CD4-positive, alpha-beta T cell treated with Interleukin-17A for 4 hours (primary cell): ENCODE results near the gene NFASC.

Experiments
- DNase-seq: peaks from one replicate; pipeline ENCODE4 v3.0.0-alpha.2; 2020; ENCODE audit warnings: mixed read lengths

NFASC gene

GRCh38 chr1:204961765-204962419 lies 91.2 kb downstream of the NFASC start:
- no peak for DNase-seq

- no peak for DNase-seq
Observed at GRCh38 chr1:204962742-204963632, 92.3 kb downstream of the NFASC start.

GRCh38 chr1:204967451-204967850 lies 96.8 kb downstream of the NFASC start:
- no peak for DNase-seq

GRCh38 chr1:204968135-204968534 lies 97.5 kb downstream of the NFASC start:
- no peak for DNase-seq

GRCh38 chr1:204968951-204969350 lies 98.3 kb downstream of the NFASC start:
- DNase-seq = no peak

GRCh38 chr1:204970937-204971336 lies 100.3 kb downstream of the NFASC start:
- no peak for DNase-seq

- no peak for DNase-seq
Observed at GRCh38 chr1:204971517-204972336, 101.1 kb downstream of the NFASC start.

- DNase-seq = no peak
Observed at GRCh38 chr1:204972426-204972825, 101.8 kb downstream of the NFASC start.

GRCh38 chr1:204973449-204973848 lies 102.8 kb downstream of the NFASC start:
- DNase-seq = no peak

- DNase-seq = no peak
Observed at GRCh38 chr1:204974327-204974726, 103.7 kb downstream of the NFASC start.

GRCh38 chr1:204975021-204975420 lies 104.4 kb downstream of the NFASC start:
- no peak for DNase-seq

GRCh38 chr1:204975568-204976235 lies 105.0 kb downstream of the NFASC start:
- peak; percentile 49 for DNase-seq

GRCh38 chr1:204976646-204977045 lies 106.0 kb downstream of the NFASC start:
- DNase-seq = no peak

- no peak for DNase-seq
Observed at GRCh38 chr1:204977318-204977717, 106.7 kb downstream of the NFASC start.

GRCh38 chr1:204978782-204979181 lies 108.1 kb downstream of the NFASC start:
- no peak for DNase-seq

GRCh38 chr1:204979306-204979705 lies 108.6 kb downstream of the NFASC start:
- DNase-seq = no peak

- no peak for DNase-seq
Observed at GRCh38 chr1:204979891-204980649, 109.4 kb downstream of the NFASC start.

- no peak for DNase-seq
Observed at GRCh38 chr1:204980840-204981405, 110.3 kb downstream of the NFASC start.

GRCh38 chr1:204983136-204983535 lies 112.5 kb downstream of the NFASC start:
- no peak for DNase-seq

GRCh38 chr1:204983881-204984280 lies 113.2 kb downstream of the NFASC start:
- DNase-seq = no peak

GRCh38 chr1:204984499-204984898 lies 113.8 kb downstream of the NFASC start:
- DNase-seq = no peak

- DNase-seq = no peak
Observed at GRCh38 chr1:204986181-204986580, 115.5 kb downstream of the NFASC start.
